Adipocyte (in vitro differentiated cells): ENCODE results near the gene NSF.

Experiments used
- DNase-seq: peaks from one replicate; pipeline ENCODE4 v3.0.0-alpha.2; 2015; ENCODE audit warnings: low read depth
- H3K27me3 ChIP-seq: replicated peaks from 2 replicates; pipeline ENCODE4 v1.7.0; 2013; ENCODE audit warnings: mild to moderate bottlenecking, low read length, moderate library complexity; ENCODE audit not compliant: control insufficient read depth, insufficient read depth
- H3K36me3 ChIP-seq: 2 replicates; pipeline ENCODE4 v1.7.0; 2013; ENCODE audit warnings: low read length, mild to moderate bottlenecking, moderate library complexity; ENCODE audit not compliant: control insufficient read depth, insufficient read depth, severe bottlenecking
- H3K4me1 ChIP-seq: 2 replicates; pipeline ENCODE4 v1.7.0; 2013; ENCODE audit warnings: mild to moderate bottlenecking, low read length, moderate library complexity; ENCODE audit not compliant: control insufficient read depth, insufficient read depth
- H3K4me3 ChIP-seq: 2 replicates; pipeline ENCODE4 v1.7.0; 2013; ENCODE audit warnings: mild to moderate bottlenecking, low read length, moderate library complexity
- H3K9ac ChIP-seq: 2 replicates; pipeline ENCODE4 v1.7.0; 2013; ENCODE audit warnings: mild to moderate bottlenecking, low read length, moderate library complexity
- H3K9me3 ChIP-seq: 2 replicates; pipeline ENCODE4 v1.7.0; 2013; ENCODE audit warnings: mild to moderate bottlenecking, low read length, moderate library complexity; ENCODE audit not compliant: control insufficient read depth

Gene NSF

DNA sequence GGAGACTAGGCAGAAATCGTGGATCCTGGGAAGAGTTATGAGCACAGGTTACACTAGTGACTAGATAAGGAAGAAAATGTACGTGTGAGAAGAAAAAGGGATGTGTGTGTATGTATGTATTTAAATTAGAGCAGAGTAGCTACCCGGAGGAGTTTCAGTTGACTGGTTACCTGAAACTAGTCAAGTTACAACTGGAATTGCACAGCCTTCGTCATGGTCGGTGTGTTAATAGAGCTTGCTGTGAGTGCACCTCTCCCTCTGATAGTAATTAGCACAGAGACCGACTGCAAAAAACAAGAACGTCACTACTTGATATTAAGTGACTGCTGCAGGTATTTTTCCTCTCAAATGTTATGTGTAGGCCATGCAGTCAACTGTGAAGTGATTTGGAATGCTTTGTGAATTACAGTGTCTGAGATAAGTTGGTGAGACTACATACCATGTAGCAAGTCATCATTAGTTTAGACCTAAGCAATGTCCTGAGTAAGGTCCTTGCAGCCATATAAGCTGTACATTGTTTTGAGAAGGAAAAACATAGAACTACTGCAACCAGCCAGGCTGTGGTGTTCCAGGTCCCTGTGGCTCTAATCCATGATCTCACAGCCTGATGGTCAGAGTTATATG is 132.3 kb downstream of the NSF start:
- Histone ChIP-seq H3K4me3 (no peak overlapping the region), H3K9ac (no peak overlapping the region), H3K4me1 (peaks cover 19% of the 10 kb centered on the region), H3K9me3 (no peaks in the 10 kb centered on the region), H3K27me3 (no peaks in the 10 kb centered on the region), H3K36me3 (peaks cover 37% of the 10 kb centered on the region)
- no peak for DNase-seq

DNA sequence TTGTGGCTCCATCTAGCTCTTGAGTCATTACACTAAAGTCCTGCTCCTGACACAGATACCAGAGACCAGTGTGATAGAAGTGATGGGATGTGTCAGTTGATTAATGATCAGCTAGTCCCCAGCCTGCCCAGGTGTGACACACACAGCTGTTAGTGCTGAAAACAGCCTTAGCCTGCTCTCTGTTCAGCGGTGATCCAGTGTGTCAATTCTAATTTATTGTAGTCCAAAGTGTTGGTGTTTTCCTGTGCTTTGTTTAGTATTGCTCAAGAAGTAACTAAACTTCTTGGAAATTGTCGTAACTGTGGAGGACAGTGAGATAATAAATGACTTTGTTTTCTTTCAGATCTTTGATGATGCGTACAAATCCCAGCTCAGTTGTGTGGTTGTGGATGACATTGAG is 135.7 kb downstream of the NSF start:
- Histone ChIP-seq H3K4me1 (peaks cover 19% of the 10 kb centered on the region), H3K9ac (no peak overlapping the region), H3K36me3 (peaks cover 45% of the 10 kb centered on the region), H3K9me3 (peaks cover 4% of the 10 kb centered on the region), H3K4me3 (no peak overlapping the region), H3K27me3 (no peaks in the 10 kb centered on the region)
- no peak for DNase-seq

DNA sequence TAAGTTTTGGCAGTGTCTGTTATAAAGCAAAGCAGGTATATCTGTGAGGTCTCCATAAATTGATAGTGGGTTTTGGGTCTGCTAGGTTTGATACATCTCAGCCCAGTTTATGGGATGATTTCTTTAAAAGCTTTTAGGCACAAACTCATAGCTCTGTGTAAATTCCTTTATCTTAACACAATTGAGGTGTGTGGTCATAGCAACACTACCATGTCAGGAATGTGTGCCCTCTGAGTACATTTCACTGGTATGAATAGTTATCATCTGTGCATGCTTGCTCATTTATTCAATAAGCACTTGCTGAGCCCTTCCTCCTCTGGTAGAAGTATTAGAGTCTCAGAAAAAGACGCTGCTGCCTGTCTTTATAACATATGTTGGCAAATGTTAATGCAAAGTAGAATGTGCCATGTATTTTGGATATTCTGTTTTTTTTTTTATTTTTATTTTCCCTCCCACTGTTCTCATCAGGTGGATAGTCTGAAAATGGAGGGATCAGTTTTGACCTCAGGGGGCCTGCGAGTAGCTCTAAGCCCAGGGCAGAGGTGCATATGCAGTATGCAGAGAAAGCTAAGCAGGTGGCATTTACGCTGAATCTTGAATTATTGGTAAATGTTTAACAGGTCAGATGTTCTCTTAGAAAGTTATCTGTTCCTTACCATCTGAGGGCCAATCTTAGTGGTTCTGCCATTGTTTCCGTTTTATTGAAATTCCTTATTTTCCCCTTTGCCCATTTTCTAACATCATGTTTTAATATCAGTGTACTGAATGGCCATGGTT is 137.3 kb downstream of the NSF start:
- Histone ChIP-seq H3K4me1 (peaks cover 19% of the 10 kb centered on the region), H3K27me3 (no peaks in the 10 kb centered on the region), H3K4me3 (no peak overlapping the region), H3K9me3 (peaks cover 4% of the 10 kb centered on the region), H3K9ac (no peak overlapping the region), H3K36me3 (peaks cover 46% of the 10 kb centered on the region)
- peak; percentile 57 for DNase-seq

DNA sequence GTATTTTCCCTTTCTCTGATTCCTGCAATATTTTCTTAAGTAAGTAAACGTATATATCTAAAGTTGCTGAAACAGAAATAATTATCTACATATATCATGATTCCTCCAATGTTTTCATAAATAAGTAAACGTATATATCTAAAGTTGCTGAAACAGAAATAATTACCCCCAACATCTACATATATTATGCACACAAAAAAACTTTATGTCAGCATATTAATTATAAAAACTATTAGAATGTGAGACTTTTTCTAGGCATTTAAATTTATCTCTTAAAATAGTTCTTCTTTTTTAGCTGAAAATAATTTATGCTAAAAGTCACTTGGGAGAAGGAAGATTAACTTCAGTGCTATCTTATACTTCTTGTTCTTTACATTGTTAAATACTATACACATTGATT is 139.6 kb downstream of the NSF start:
- no peaks in the 10 kb centered on the region for H3K27me3 ChIP-seq
- H3K4me1 ChIP-seq, result peaks cover 22% of the 10 kb centered on the region
- DNase-seq, result no peak
- H3K9me3 ChIP-seq, result peaks cover 4% of the 10 kb centered on the region
- no peak overlapping the region for H3K9ac ChIP-seq
- peaks cover 46% of the 10 kb centered on the region for H3K36me3 ChIP-seq
- H3K4me3 ChIP-seq, result no peak overlapping the region

DNA sequence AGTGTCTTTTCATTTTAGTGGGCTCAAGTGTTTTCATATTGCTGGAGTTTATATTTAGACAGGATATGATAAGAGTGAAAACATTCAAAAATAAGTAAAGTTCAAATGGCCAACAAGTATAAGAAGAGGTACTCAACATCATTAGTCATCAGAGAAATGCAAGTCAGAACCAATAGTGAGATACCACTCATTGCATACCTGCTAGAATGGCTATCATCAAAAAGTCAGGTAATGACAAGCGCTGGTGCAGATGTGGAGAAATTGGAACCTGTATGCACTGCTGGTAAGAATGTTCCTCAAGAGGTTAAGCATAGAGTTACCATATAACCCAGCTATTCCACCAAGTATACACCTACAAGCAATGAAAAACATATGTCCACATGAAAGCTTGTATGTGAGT is 140.2 kb downstream of the NSF start:
- no peak for DNase-seq
- peaks cover 4% of the 10 kb centered on the region for H3K9me3 ChIP-seq
- peaks cover 46% of the 10 kb centered on the region for H3K36me3 ChIP-seq
- H3K9ac ChIP-seq, result no peak overlapping the region
- H3K4me3 ChIP-seq, result no peak overlapping the region
- H3K27me3 ChIP-seq, result no peaks in the 10 kb centered on the region
- H3K4me1 ChIP-seq, result peaks cover 22% of the 10 kb centered on the region

DNA sequence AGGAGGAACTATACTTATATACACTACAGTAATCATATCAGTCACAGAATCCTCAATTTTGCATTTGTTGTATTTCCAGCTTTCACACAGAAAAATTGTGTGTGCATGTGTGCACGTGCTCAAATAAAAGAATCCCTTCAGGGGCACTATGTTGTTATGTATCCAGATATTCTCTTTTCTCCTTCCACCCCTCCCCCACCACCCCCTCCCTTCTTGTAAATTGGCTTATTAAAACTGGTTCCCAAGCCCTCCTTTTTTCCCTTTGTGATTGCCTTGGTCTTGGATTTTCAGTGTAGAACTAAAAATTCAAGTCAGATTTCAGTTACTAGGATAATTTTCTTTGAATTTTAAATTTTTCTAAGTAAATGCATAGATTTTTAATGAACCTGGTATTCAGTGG is 141.7 kb downstream of the NSF start:
- Histone ChIP-seq H3K9me3 (peaks cover 4% of the 10 kb centered on the region), H3K4me3 (no peak overlapping the region), H3K9ac (no peak overlapping the region), H3K4me1 (peaks cover 9% of the 10 kb centered on the region), H3K36me3 (peaks cover 40% of the 10 kb centered on the region), H3K27me3 (no peaks in the 10 kb centered on the region)
- DNase-seq, result no peak

DNA sequence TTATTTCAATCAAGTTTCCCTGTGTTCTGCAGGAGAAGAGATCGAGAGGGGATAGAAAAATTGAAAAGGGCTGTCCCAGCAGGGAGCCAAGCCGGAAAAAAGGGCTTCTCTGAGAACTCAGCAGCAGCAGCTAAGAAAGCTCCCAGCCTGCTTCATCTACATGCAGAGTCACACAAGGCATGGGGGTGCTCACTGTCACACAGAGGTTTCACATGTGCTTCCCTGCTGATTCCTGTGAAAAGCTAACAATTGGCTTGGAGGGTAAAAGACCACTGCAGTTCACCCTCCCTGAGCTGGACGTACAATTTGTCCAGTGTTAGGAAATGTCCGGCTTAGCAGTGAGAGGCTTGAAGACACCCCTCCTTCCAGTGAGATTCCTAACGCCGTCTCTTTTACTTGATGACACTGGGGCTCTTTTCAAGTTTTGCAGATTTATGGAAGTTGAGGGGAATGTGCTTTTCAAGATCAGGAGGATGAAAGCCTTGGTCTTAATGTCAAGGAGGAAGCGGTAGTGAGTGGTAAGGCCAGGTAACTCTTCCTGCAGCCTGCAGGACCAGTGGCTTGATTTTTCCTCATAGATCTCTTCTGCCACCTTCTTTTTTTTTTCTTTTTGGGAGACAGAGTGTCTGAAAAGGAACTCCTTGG is 142.4 kb downstream of the NSF start:
- Histone ChIP-seq H3K4me1 (peaks cover 3% of the 10 kb centered on the region), H3K9me3 (peaks cover 4% of the 10 kb centered on the region), H3K9ac (no peak overlapping the region), H3K27me3 (no peaks in the 10 kb centered on the region), H3K36me3 (peaks cover 34% of the 10 kb centered on the region), H3K4me3 (no peak overlapping the region)
- no peak for DNase-seq

DNA sequence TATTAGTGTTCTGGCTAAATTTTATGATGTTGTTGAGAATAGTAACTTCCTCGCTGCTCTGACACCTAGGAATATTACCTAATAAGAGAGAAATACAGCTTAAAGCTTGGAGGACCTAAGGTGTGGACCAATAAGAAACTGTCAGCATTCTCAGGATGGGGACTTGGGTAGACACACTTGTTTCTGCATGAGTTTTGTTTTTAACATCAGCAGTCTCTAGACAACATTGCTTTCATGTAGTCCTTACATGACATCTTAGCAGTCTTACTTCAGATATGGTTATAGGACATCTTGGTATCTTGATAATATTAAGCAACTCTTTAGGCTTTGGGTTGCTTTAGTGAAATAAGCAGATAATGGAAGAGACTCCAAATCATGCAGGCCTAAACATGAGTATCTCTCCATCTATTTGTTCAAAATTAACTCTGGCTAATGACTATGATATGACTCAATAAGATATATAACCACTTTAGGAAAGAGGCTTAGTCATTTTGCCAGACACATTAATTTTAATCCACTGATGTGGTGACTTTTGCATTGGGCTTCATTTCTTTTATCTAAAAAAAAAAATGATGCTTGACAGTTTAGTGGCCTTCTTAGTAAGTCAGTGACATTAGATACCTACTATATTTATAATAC is 143.5 kb downstream of the NSF start:
- Histone ChIP-seq H3K4me3 (no peak overlapping the region), H3K4me1 (peaks cover 3% of the 10 kb centered on the region), H3K27me3 (no peaks in the 10 kb centered on the region), H3K9me3 (no peaks in the 10 kb centered on the region), H3K36me3 (peaks cover 36% of the 10 kb centered on the region), H3K9ac (no peak overlapping the region)
- DNase-seq, result no peak

DNA sequence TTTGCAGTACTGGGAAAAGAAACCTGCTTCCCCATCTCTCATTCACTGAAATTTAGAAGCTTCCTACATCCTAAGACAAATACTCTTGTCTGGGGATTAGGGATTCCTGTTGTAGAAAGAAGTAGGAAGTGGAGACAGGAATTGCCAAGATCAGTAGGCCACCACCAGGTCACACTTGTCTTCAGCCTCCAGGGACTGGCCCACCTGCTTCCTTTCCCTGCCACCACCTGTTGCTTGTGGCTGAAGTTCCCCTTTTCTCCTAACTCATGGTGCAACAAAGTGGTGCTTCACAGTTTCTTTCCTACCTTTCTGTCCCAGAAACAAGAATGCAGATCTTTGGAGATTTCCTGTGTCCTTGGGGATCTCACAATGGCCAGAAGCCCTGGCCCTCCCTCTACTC is 145.6 kb downstream of the NSF start:
- Histone ChIP-seq H3K4me1 (peaks cover 3% of the 10 kb centered on the region), H3K27me3 (no peaks in the 10 kb centered on the region), H3K9me3 (no peaks in the 10 kb centered on the region), H3K9ac (no peak overlapping the region), H3K4me3 (no peak overlapping the region), H3K36me3 (peaks cover 15% of the 10 kb centered on the region)
- DNase-seq, result no peak

DNA sequence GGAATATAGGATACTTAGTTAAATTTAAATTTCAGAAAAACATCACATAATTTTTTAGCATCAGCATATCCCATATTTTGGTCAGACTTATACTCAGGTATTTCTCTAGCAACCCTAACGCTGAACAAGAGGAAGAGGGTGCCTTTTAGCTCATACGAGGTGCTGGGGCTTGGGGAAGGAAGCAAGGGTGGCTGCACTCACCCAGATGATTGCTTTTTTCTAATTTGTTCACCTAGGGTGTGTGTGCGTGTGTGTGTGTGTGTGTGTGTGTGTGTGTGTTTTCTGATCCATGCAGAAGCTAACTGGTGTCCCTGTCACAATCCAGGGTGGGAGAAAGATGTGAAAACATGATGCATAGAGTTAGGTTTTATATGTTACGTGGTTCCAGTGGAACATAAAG is 146.9 kb downstream of the NSF start:
- H3K9me3 ChIP-seq, result no peaks in the 10 kb centered on the region
- no peaks in the 10 kb centered on the region for H3K27me3 ChIP-seq
- peaks cover 6% of the 10 kb centered on the region for H3K4me1 ChIP-seq
- no peak for DNase-seq
- no peak overlapping the region for H3K9ac ChIP-seq
- peaks cover 14% of the 10 kb centered on the region for H3K36me3 ChIP-seq
- no peak overlapping the region for H3K4me3 ChIP-seq

DNA sequence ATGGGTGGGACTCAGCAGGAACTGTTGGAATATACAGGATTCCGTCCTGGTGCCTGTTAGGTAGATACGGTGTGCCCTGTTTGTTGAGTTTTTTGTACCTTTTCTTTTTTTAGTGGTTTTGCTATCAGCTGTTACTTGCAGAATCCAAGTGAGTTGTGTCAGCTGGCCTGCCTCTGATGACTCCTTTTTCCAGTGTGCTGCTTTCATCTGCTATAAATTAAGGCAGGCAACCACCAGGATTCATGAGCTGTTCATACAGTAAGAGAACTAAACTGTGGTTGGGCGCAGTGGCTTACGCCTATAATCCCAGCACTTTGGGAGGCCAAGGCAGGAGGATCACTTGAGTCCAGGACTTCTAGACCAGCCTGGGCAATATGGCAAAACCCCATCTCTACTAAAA is 148.1 kb downstream of the NSF start:
- no peak for DNase-seq
- Histone ChIP-seq H3K9ac (no peak overlapping the region), H3K9me3 (no peaks in the 10 kb centered on the region), H3K36me3 (peaks cover 10% of the 10 kb centered on the region), H3K4me3 (no peak overlapping the region), H3K4me1 (peaks cover 18% of the 10 kb centered on the region), H3K27me3 (no peaks in the 10 kb centered on the region)
